Transverse colon (tissue), 4 donors: ENCODE measurements around the gene RASL10A.

Experiments used
- CTCF ChIP-seq, 5 experiments: fragments of 200-600 bp in 3 of 5; fragments of 450-650 bp in 2 of 5; sonication (generic) in 3 of 5; IDR thresholded peaks; 1 replicate in 2 of 5; 2 replicates in 3 of 5; pipeline ENCODE4 v1.5.1; 2016 to 2017; ENCODE audit warnings: antibody characterized with exemption in 5 of 5, inconsistent platforms in 3 of 5, mild to moderate bottlenecking in 2 of 5, moderate library complexity in 1 of 5
- POLR2AphosphoS5 ChIP-seq, 3 donors: sonication (generic); formaldehyde crosslinking; IDR thresholded peaks; one replicate each; pipeline ENCODE4 v1.6.1; 2016; ENCODE audit warnings: antibody characterized with exemption in 3 of 3

- TF ChIP-seq POLR2AphosphoS5 (IDR thresholded peaks at IDR 0.05) (peak in 2 of 3 donors; percentile 58 to 60), CTCF (IDR thresholded peaks at IDR 0.05) (no peak)
These were observed 28.6 kb upstream of the RASL10A start for GRCh38 chr22:29344137-29344536.
